Gastrocnemius medialis (tissue), 4 donors: ENCODE results near the gene PARD3.

Experiments used
- POLR2A ChIP-seq, 2 donors: fragments of 450-650 bp; IDR thresholded peaks; one replicate each; pipeline ENCODE4 v1.6.1; 2017; ENCODE audit warnings: antibody characterized with exemption in 2 of 2, mild to moderate bottlenecking in 2 of 2, moderate library complexity in 2 of 2
- TF ChIP-seq, protein P1 (sequence below), 5 experiments: fragments of 450-650 bp in 3 of 5; fragments of 200-600 bp in 2 of 5; sonication (generic) in 2 of 5; IDR thresholded peaks in 4 of 5; conservative IDR thresholded peaks in 1 of 5; 1 replicate in 4 of 5; 2 replicates in 1 of 5; pipeline ENCODE4 v1.5.1; 2016 to 2019; ENCODE audit warnings: antibody characterized with exemption in 5 of 5, mild to moderate bottlenecking in 3 of 5, moderate library complexity in 3 of 5

DNA sequence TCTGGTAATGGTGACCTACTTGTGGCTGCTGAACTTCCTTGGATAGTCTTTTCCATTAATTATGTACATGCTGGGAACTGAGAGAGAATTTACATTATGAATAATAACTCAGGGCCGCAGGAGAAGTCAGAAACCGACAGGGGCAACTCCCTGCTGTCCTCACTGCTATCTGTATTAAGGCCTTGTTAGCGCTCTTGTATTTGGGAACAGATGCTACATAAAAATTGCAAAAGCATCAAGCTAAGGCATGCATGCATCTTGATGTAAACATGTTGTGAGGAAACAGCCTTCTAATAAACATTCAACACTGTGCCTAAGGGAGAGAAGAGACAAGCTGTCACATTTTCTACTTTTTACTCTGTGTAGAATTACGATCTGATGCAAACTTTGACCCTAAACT lies 158.4 kb downstream of the PARD3 start:
- TF ChIP-seq, protein P1, sequence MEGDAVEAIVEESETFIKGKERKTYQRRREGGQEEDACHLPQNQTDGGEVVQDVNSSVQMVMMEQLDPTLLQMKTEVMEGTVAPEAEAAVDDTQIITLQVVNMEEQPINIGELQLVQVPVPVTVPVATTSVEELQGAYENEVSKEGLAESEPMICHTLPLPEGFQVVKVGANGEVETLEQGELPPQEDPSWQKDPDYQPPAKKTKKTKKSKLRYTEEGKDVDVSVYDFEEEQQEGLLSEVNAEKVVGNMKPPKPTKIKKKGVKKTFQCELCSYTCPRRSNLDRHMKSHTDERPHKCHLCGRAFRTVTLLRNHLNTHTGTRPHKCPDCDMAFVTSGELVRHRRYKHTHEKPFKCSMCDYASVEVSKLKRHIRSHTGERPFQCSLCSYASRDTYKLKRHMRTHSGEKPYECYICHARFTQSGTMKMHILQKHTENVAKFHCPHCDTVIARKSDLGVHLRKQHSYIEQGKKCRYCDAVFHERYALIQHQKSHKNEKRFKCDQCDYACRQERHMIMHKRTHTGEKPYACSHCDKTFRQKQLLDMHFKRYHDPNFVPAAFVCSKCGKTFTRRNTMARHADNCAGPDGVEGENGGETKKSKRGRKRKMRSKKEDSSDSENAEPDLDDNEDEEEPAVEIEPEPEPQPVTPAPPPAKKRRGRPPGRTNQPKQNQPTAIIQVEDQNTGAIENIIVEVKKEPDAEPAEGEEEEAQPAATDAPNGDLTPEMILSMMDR (IDR thresholded peaks at IDR 0.05 in 4 of 5, conservative IDR thresholded peaks at IDR 0.05 in 1 of 5): no peak
- no peak for TF ChIP-seq POLR2A (IDR thresholded peaks at IDR 0.05)
